B cell (primary cell): ENCODE measurements around the gene CYP26B1.

Experiments used
- CTCF ChIP-seq: fragments of 200-600 bp; IDR thresholded peaks from one replicate; pipeline ENCODE4 v1.8.0; 2022; ENCODE audit warnings: antibody characterized with exemption, mild to moderate bottlenecking
- EZH2 ChIP-seq: IDR thresholded peaks from 2 replicates; pipeline ENCODE4 v1.6.1; 2012; ENCODE audit warnings: borderline replicate concordance, low read depth, mild to moderate bottlenecking, moderate library complexity, low read length; ENCODE audit not compliant: insufficient read depth, poor library complexity, severe bottlenecking

- TF ChIP-seq CTCF (no peak), EZH2 (no peak)
Measured at GRCh38 chr2:72155151-72155550, 7.5 kb upstream of the CYP26B1 start.
